K562 (cell line): ENCODE measurements around the gene KRTAP9-2. TPM values are rescaled to one million over a fixed set of nuclear protein-coding genes. Genes with fewer than 3 reads are reported as not detected.

Source experiments
- ATAC-seq: fragments of 200-7000 bp; cut with Tn5 transposase; 3 replicates; pipeline ENCODE4 v1.9.1; 2020; ENCODE audit warnings: moderate library complexity
- BruUV-seq: library from RNA; stranded (reverse); fragments of 400-500 nt; replicated peaks from 2 replicates; lab custom pipeline; 2021; lab: Mats Ljungman, UMichigan
- CTCF ChIA-PET: fragments of 300-600 bp; formaldehyde crosslinking; extraction: SDS; loops from one replicate; lab custom pipeline; 2021; ENCODE audit warnings: low intra/inter-chr PET ratio; lab: Yijun Ruan, JAX
- POLR2A ChIA-PET: fragments of 300-600, 350-650 bp; sonication (Branson Sonifier 250); formaldehyde crosslinking; extraction: SDS; loops from one replicate; lab custom pipeline; 2021; ENCODE audit warnings: antibody characterized with exemption, inconsistent platforms; lab: Yijun Ruan, JAX
- DNase-seq, 4 experiments: peaks; one replicate each; pipeline versions ENCODE4 v3.0.0 to v3.0.0-alpha.2; 2011 to 2018; ENCODE audit warnings: low spot score in 3 of 4, mixed read lengths in 3 of 4; ENCODE audit errors: extremely low read depth in 1 of 4
- FAIRE-seq: peaks from 2 replicates; lab custom pipeline; 2011; peaks lifted over from hg19 to GRCh38; lab: Jason Lieb, UNC
- H2AFZ ChIP-seq: 2 replicates; pipeline ENCODE4 v1.6.0; 2011; ENCODE audit warnings: low read depth, low read length, control low read depth, inconsistent platforms
- H3K27ac ChIP-seq: fragments of 200-600 bp; 3 replicates; pipeline ENCODE4 v1.8.0; 2011; ENCODE audit warnings: low read depth, mild to moderate bottlenecking, control low read depth, inconsistent platforms, low read length, moderate library complexity, mixed read lengths; ENCODE audit errors: extremely low read depth
- H3K27me3 ChIP-seq, 2 experiments: fragments of 300-600 bp in 1 of 2; 2 replicates in 1 of 2; 3 replicates in 1 of 2; pipeline versions ENCODE4 v1.6.0 to v1.8.0; 2011; ENCODE audit warnings: inconsistent platforms in 2 of 2, low read length in 2 of 2, mild to moderate bottlenecking in 1 of 2, mixed read lengths in 1 of 2, moderate library complexity in 1 of 2; ENCODE audit not compliant: control insufficient read depth in 2 of 2, insufficient read depth in 2 of 2
- H3K36me3 ChIP-seq: fragments of 300-600 bp; 3 replicates; pipeline ENCODE4 v1.8.0; 2011; ENCODE audit warnings: mild to moderate bottlenecking, low read length, inconsistent platforms; ENCODE audit not compliant: control insufficient read depth, insufficient read depth
- H3K4me1 ChIP-seq, 2 experiments: fragments of 200-600 bp in 1 of 2; replicated peaks in 1 of 2; 2 replicates in 1 of 2; 3 replicates in 1 of 2; pipeline versions ENCODE4 v1.5.1 to v1.8.0; 2011; ENCODE audit warnings: inconsistent platforms in 2 of 2, low read length in 2 of 2, mild to moderate bottlenecking in 1 of 2, mixed read lengths in 1 of 2, moderate library complexity in 1 of 2; ENCODE audit not compliant: control insufficient read depth in 2 of 2, insufficient read depth in 2 of 2
- H3K4me2 ChIP-seq: 2 replicates; pipeline ENCODE4 v1.6.1; 2011; ENCODE audit warnings: low read length, control low read depth, inconsistent platforms, mixed read lengths; ENCODE audit not compliant: insufficient read depth
- H3K4me3 ChIP-seq: fragments of 200-600 bp; sonication (generic), shearing (Covaris generic); 2 replicates; pipeline ENCODE4 v1.5.1; 2016; ENCODE audit warnings: control low read depth, inconsistent platforms
- H3K79me2 ChIP-seq: fragments of 200-600 bp; 3 replicates; pipeline ENCODE4 v1.8.0; 2011; ENCODE audit warnings: low read length, inconsistent platforms; ENCODE audit not compliant: control insufficient read depth, insufficient read depth
- H3K9ac ChIP-seq, 2 experiments: 2 replicates each; pipeline versions ENCODE4 v1.6.0 to v1.6.1; 2011; ENCODE audit warnings: low read depth in 2 of 2, low read length in 2 of 2, control low read depth in 1 of 2, inconsistent platforms in 1 of 2, mild to moderate bottlenecking in 1 of 2, mixed read lengths in 1 of 2; ENCODE audit not compliant: insufficient read depth in 1 of 2
- H3K9me1 ChIP-seq: one replicate; pipeline ENCODE4 v1.6.0; 2011; ENCODE audit warnings: inconsistent platforms, mild to moderate bottlenecking, low read length, moderate library complexity; ENCODE audit not compliant: control insufficient read depth, insufficient read depth
- H3K9me3 ChIP-seq: replicated peaks from 2 replicates; pipeline ENCODE4 v1.5.1; 2011; ENCODE audit warnings: low read depth, low read length, inconsistent platforms; ENCODE audit not compliant: control insufficient read depth, insufficient read depth
- H4K20me1 ChIP-seq: replicated peaks from 2 replicates; pipeline ENCODE4 v1.6.1; 2011; ENCODE audit warnings: low read length, inconsistent platforms, mixed read lengths; ENCODE audit not compliant: control insufficient read depth, insufficient read depth
- BCLAF1 ChIP-seq, 2 experiments: fragments of 450-650 bp in 1 of 2; IDR thresholded peaks; 2 replicates each; pipeline ENCODE4 v1.6.1; 2011 to 2017; ENCODE audit warnings: low read depth in 2 of 2, antibody characterized with exemption in 1 of 2, borderline replicate concordance in 1 of 2, low read length in 1 of 2, mild to moderate bottlenecking in 1 of 2, mixed read lengths in 1 of 2; ENCODE audit not compliant: control insufficient read depth in 1 of 2
- CBFB ChIP-seq: sonication (generic); formaldehyde crosslinking; IDR thresholded peaks from 2 replicates; pipeline ENCODE4 v1.4.0; 2020; ENCODE audit warnings: mild to moderate bottlenecking, missing genetic modification reagents
- CHAMP1 ChIP-seq: fragments of 450-650 bp; IDR thresholded peaks from 2 replicates; pipeline ENCODE4 v1.6.1; 2016; ENCODE audit warnings: mild to moderate bottlenecking
- CHCHD3 ChIP-seq: fragments of 250-450 bp; sonication (Bioruptor Pico); IDR thresholded peaks from 2 replicates; pipeline ENCODE4 v2.1.2; 2022; ENCODE audit warnings: mild to moderate bottlenecking
- NFE2 ChIP-seq: IDR thresholded peaks from 2 replicates; pipeline ENCODE4 v1.6.1; 2014; ENCODE audit warnings: antibody characterized with exemption, low read depth
- RBM25 ChIP-seq: fragments of 200-400 bp; formaldehyde crosslinking; IDR thresholded peaks from 2 replicates; pipeline ENCODE4 v1.6.1; 2018; ENCODE audit warnings: low read length, low read depth, moderate library complexity; ENCODE audit not compliant: severe bottlenecking
- TRIM24 ChIP-seq, 2 experiments: fragments of 450-650 bp; IDR thresholded peaks; 2 replicates each; pipeline ENCODE4 v1.6.1; 2016
- ZNF165 ChIP-seq: fragments of 250-450 bp; sonication (Bioruptor Pico); IDR thresholded peaks from 2 replicates; pipeline ENCODE4 v1.4.0; 2020; ENCODE audit warnings: borderline replicate concordance
- ZNF561 ChIP-seq: fragments of 450-650 bp; formaldehyde crosslinking; conservative IDR thresholded peaks from 2 replicates; pipeline ENCODE4 v1.4.0; 2020; ENCODE audit warnings: mild to moderate bottlenecking, moderate library complexity
- ZNF695 ChIP-seq: fragments of 450-650 bp; formaldehyde crosslinking; IDR thresholded peaks from 2 replicates; pipeline ENCODE4 v1.4.0; 2020; ENCODE audit warnings: mild to moderate bottlenecking, moderate library complexity
- ZNF717 ChIP-seq: fragments of 250-450 bp; sonication (Bioruptor Pico); IDR thresholded peaks from 2 replicates; pipeline ENCODE4 v1.5.0; 2021
- WGBS: fragments of 100-300 bp; shearing (Covaris generic); methylation state at CpG from one replicate; pipeline ENCODE4 v1.1.6; 2016; ENCODE audit warnings: low coverage, mixed read lengths; ENCODE audit not compliant: insufficient coverage; ENCODE audit errors: missing lambda C conversion rate; 5-methylcytosine and 5-hydroxymethylcytosine counted together
- in situ Hi-C: fragments of 300-500 bp; cut with MboI; formaldehyde crosslinking; loops from 4 replicates; pipeline ENCODE4 v1.15.0; 2018; ENCODE audit warnings: inconsistent platforms, mixed read lengths
- intact Hi-C: fragments of 100-400 bp; cut with micrococcal nuclease; formaldehyde crosslinking; loops from 2 replicates; pipeline ENCODE4 v1.14.2; 2022
- polyA plus RNA-seq, 8 experiments: library from polyadenylated mRNA; depleted of rRNA in 4 of 8; stranded (reverse) in 5 of 8; unstranded in 3 of 8; fragments of >200 nt; fragmentation: Nextera tagmentation in 2 of 8; fragmentation: Illumina TruSeq in 1 of 8; extraction: Ambion mirVana in 2 of 8; extraction: Trizol in 1 of 8; gene quantifications; 2 replicates each; pipeline versions ENCODE4 v1.2.1 to v1.2.3, GENCODE V29; 2011 to 2014; ENCODE audit warnings: inconsistent platforms in 1 of 8, missing spikeins in 1 of 8
- total RNA-seq, 7 experiments: library from RNA; depleted of rRNA in 6 of 7; stranded (reverse); fragments of >200 nt in 6 of 7; fragmentation: Illumina TruSeq in 2 of 7; extraction: Trizol in 2 of 7; gene quantifications; 2 replicates each; pipeline versions ENCODE4 v1.2.1 to v1.2.3, GENCODE V29; 2011 to 2021; ENCODE audit warnings: low replicate concordance in 1 of 7

KRTAP9-2 gene
- total and polyA plus RNA-seq, 9 of the 15 experiments (the other 6 are each of a cell fraction or from before 2014, with no cell fraction given): not detected

- intact Hi-C loops: no loop called here
- Histone ChIP-seq H3K9me3 (no peaks in the 10 kb centered on the region), H3K9ac (no peak overlapping the region), H3K4me3 (no peak overlapping the region), H3K36me3 (no peaks in the 10 kb centered on the region), H3K27me3 (no peaks in the 10 kb centered on the region), H4K20me1 (no peaks in the 10 kb centered on the region), H3K79me2 (no peaks in the 10 kb centered on the region), H3K9me1 (no peaks in the 10 kb centered on the region), H3K27ac (no peak overlapping the region), H3K4me2 (no peak overlapping the region), H3K4me1 (no peaks in the 10 kb centered on the region), H2AFZ (no peak overlapping the region)
- ATAC-seq: no peak
- no peak for DNase-seq
- TF ChIP-seq RBM25 (no peak), ZNF561 (no peak), ZNF695 (no peak), CHAMP1 (no peak), TRIM24 (IDR thresholded peaks at IDR 0.05) (no peak), NFE2 (no peak), ZNF717 (CRISPR knock-in tag) (no peak), CBFB (CRISPR knock-in tag) (no peak), ZNF165 (no peak), CHCHD3 (no peak), BCLAF1 (IDR thresholded peaks at IDR 0.05; ENCODE audit: borderline replicate concordance in 1 of 2, control insufficient read depth in 1 of 2, low read depth in 2 of 2, low read length in 1 of 2) (no peak)
- CTCF ChIA-PET: no interaction called here
- POLR2A ChIA-PET: no interaction called here
- in situ Hi-C loops: no loop called here
- FAIRE-seq: no peak
- BruUV-seq: no TSS peak
- WGBS: 0% methylated on average over 4 of the region's 5 CpGs
Observed at GRCh38 chr17:41199421-41200078, 26.9 kb upstream of the KRTAP9-2 start.
